ENCODE data around the gene LRRC59.

LRRC59 gene

DNA sequence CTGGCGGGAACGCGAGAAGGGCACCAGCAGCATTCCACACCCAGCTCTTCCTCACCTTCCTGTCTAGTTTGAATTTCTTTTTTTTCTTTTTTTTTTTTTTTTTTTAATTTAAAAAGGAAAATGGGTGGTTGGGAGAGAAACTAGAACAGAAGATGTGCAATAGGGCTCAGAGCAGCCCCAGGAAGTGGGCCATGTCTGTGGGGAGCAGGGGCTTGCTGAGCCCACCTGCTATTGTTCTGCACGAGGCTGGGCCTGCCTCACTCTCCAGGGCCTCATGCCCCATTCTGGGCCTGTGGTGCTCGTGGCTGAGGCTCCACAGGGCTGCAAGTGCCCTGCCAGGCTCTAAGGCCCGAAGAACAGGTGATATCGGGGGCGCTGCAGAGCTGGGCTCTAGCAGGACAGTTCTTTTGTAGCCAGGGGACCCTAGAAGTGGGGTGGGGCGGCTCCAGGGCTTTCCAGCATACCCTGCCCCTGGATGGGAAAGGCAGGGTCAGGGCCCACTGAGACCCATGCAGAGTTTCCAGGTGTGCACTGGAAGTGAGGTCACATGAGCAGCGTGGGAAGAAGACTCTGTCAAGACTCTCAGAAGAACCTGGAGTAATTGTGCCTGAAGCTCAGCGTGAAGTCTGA lies 36.7 kb downstream of the LRRC59 start:
- DNase-seq: no peak

DNA sequence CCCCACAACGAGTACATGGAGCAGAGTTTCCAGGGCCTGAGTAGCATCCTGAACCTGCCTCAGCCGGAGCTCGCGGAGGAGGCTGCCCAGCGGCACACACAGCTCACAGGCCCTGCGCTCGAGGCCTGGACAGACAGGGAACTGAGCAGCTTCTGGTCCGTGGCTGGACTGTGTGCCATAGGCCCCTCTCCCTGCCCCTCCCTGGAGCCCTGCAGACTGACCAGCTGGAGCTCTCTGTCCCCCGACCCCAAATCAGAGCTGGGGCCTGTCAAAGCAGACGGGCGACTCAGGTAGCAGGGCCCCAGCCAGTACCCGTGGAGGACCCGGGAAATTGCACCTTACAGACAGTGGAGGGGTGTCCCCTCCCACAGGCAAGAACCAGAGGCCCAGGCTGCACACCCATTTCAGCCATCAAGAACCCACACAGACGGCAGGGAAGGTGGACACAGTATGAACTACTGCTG lies 37.3 kb downstream of the LRRC59 start:
- DNase-seq: no peak

DNA sequence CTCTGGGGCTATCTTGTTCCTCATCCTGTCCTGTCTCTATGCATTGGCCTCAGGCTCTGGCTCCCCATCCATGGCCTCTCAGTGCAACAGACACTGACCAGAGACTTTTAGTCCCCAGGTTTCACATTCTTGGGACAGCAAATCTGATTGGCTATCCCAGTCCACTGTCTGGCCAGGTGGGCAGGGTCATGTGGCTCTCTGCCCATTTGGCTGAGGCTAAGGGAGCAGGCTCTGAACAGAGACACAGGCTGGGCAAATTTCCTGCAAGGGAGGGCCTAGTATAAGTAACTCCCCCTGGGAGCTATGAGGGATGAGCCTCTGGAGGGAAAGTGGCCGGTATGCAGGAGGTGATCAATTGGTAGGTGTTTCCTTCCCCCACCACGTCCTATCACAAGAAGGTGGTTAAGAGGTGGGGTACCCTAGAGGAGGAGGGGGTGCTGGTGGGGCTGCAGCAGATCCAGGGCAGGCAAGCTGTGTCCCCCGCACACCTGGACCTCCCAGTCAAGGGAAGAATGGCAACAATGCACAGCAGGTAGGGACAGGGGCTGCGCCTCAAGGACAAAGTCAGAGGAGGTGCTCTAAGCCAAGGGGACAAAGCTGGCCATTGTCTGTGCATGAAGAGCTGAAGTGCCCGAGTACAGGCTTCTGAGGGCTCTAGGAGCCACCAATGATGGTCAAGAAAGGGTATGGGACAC lies 38.2 kb downstream of the LRRC59 start:
- no peak for DNase-seq

DNA sequence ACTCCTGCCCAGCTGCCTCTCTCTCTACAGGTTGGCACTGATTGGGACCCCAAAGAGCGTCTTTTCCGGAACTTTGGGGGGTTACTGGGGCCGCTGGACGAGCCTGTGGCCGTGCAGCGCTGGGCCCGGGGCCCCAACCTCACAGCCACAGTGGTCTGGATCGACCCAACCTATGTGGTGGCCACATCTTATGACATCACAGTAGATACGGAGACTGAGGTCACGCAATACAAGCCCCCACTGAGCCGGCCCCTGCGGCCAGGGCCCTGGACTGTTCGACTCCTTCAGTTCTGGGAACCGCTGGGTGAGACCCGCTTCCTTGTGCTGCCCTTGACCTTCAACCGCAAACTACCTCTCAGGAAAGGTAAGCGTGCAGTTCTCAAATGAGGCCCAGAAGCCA lies 39.1 kb downstream of the LRRC59 start:
- DNase-seq: no peak

DNA sequence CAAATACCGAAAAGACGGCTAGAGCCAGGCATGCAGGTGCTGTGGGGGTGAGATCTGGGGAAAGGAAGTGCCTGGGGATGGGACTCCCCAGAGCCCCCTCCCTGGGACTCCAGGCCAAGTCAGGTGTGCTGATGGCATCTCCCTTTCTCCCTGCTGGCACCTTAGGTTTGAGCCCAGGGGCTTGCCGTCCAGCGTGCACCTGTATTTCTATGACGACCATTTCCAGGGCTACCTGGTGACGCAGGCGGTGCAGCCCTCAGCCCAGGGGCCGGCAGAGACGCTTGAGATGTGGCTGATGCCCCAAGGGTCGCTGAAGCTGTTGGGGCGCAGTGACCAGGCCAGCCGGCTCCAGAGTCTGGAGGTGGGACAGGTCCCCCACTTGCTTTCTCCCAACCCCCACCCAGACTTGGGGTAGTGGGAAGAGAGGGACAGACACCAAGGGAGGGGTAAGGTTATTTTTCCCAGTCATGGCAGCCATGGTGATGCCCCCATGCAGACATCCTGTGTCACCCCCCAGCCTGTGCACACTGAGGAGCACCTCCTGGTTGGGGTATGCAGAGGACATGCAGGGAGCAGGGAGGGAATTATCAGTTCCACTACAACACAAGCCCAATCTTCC lies 40.3 kb downstream of the LRRC59 start:
- DNase-seq: no peak

DNA sequence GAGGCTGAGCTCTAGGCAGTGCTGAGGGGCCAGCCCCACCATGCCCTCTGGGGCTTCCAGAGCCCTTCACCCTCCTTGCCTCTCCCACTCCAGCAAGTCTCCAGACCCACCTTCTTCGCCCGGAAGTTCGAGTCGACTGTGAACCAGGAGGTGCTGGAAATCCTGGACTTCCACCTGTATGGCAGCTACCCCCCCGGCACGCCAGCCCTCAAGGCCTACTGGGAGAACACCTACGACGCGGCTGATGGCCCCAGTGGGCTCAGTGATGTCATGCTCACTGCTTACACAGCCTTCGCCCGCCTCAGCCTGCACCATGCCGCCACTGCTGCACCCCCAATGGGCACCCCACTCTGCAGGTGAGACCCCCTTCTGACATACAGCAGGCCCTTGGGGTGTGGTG lies 40.9 kb downstream of the LRRC59 start:
- DNase-seq: no peak

DNA sequence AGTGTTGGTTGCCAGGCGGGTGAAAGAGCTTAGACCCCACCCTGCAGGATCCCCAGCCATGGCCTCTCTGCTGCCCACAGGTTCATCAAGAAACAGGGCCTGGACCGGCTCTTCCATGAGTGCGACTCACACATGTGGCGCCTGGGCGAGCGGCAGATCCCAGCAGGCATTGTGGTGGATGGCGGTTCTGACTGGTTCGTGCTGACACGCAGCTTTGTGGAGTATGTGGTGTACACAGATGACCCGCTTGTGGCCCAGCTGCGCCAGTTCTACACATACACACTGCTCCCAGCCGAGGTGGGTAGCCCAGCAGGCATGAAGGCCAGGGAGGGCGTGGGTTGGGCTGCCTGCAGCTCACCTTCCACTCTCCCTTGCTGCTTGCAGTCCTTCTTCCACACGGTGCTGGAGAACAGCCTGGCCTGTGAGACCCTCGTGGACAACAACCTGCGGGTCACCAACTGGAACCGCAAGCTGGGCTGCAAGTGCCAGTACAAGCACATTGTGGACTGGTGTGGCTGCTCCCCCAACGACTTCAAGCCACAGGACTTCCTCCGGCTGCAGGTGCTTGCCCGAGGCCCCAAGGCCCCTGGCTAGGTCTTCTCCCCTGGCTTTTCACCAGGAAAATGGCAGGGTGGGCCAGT lies 41.5 kb downstream of the LRRC59 start:
- no peak for DNase-seq

DNA sequence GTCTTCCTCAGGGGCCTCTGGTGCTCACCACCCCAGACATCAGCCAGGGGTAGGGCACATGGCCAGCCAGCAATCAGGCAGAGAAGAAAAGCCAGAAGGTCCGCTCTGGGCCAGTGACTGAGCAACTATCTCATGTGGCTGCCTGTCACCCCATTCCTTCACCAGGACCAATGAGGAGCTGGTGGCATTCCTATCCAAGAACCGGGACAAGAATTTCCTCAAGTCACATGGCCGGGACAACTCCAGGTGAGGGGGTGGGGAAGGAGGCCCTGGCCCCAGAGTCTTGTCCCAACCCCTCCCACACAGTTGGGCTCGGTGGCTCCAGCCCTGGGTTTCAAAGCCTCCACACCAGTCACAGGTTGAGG lies 42.0 kb downstream of the LRRC59 start:
- no peak for DNase-seq

DNA sequence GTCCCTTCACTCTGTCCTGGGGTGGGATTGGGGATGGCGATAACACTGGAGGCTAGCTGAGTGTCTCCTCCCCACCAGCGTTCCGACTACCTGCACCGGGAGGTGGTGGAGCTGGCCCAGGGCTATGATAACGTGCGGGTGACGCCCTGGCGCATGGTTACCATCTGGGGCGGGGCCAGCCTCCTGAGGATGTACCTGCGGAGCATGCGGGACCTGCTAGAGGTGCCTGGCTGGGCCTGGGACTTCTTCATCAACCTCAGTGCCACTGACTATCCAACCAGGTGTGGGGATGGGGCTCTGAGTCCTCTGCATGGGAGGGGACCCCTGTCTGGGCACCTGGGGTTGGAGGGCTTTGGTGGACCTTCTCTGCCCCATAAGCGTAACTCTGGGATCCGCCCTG lies 42.5 kb downstream of the LRRC59 start:
- DNase-seq: peak; percentile 1

DNA sequence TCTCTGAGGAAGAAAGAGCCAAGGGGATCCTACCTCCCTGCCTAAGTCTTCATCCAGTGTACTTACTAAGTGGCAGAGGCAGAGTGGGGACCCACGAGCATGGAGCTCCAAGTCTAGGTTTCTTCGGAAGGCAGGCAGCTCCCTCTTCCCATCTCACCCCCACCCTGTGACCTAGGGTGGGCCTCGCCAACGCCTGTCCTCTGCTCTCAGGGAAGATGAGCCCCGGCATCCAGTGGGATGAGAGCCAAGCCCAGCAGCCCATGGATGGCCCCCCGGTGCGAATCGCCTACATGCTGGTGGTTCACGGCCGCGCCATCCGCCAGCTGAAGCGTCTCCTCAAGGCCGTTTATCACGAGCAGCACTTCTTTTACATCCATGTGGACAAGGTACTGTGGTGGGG lies 43.1 kb downstream of the LRRC59 start:
- DNase-seq: no peak

DNA sequence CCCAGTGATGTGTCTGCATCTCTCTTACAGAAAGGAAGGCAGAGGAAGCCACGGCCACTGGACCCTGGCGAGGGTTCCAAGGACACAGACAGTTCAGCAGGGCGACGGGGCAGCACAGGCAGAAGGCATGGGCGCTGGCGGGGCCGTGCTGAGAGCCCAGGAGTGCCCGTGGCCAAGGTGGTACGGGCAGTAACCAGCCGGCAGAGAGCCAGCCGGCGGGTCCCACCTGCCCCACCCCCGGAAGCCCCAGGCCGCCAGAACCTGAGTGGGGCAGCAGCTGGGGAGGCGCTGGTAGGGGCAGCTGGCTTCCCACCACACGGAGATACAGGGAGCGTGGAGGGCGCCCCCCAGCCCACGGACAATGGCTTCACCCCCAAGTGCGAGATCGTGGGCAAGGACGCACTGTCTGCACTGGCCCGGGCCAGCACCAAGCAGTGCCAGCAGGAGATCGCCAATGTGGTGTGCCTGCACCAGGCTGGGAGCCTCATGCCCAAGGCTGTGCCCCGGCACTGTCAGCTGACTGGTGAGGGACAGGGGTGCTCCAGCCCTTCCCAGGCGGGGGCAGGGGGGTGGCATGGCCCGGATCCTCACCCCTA lies 43.6 kb downstream of the LRRC59 start:
- no peak for DNase-seq

DNA sequence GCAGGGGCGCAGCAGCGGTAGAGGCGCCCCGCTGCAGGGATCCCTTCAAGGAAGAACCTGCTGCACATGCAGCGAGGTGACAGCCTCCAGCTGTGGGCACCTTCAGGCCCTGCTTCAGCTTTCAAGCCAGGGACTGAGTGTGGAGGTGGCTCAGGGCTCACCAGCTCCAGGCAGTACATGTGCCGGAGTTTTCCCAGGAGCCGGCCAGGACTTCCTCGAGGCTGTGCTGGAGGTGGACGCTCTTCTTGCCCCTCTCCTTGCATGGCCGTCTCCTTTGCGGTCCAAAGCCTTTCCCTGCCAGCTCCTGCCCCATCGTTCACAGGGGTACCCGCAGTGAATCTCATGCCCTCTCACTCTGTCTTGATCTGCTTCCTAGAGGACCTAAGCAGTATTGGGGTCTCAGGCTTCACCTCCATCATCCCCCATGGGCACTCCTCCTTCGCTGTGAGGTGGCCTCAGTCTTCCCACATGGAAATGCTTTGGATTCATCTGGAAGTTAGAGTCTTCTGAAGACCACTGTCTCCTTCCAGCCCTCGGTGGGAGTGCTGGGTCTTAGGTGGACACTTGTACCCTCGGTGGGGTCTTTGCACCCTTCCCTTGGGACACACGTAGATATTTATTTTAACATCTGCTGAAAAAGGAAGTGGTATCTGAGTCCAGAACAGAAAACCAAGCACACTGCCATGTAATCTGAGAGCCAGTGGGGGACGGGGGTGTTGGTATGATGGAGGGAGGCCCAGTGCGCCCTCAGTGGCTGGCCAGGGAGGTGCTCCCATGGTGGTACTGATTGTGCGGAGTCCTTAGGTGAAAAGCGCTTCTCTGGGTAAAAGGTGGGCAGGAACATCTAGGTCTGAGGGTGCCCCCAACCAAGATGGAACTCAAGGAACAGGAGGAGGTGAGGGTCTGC lies 44.4 kb downstream of the LRRC59 start:
- DNase-seq: no peak

DNA sequence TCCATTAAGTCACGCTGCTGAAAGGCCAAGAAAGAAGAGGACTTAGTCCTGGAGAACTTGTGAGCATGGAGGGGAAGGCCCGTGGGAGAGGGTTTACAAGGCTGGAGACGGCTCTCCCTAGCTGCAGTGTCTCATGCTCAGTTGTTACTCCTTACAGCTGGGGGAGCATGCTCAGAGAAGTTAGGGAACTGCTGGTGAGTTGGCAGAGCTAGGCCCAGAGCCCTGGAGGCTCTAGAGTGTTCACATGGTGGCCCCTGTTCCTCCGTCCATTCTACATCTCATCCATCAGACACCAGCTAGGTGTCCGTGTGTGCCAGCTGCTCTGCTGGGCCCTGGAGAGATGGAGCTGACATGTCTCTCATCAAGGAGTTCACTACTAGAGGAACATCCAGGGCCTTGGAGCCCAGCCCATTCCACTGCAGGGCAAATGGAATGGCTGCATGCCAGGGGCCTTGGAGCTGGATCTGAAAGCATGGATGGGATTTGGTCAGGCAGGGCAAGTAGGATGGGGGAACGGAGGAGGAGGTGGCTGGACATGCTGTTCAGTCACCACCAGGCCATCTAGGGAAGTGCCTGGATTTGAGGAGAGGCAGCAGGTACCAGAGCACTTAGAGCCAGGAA lies 45.1 kb downstream of the LRRC59 start:
- DNase-seq: no peak

DNA sequence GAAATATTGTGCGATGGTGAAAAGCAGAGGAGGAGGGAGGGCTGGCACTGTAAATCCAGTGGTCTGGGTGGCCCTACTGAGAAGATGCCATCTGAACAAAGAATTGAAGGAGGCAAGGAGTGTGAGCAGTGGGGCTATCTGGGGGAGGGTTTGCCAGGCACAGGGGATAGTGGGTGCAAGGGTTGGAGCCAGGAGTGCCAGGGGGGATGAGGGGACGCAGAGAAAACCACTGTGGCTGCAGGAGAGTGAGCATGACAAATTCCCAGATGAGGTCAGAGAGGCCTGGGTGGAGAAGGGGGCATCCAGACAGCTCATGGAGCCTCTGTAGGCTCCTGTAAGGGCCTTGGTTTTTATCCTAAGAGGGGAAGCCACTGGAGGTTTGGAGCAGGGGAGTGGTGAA lies 46.6 kb downstream of the LRRC59 start:
- no peak for DNase-seq

DNA sequence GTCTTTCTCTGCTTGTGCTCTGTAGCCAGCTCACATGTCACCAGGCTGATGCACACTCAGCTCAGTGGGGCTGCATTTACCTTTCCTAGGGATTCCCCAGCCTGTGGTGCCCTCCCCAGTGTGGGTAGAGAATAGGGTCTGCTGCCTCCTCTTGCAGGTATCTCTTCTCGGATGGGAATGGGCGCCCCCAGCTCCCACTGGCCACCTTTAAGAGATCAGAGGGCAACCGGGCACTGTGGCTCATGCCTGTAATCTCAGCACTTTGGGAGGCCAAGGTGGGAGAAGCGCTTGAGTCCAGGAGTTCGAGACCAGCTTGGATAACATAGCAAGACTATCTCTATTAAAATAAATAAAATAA lies 48.1 kb downstream of the LRRC59 start:
- no peak for DNase-seq

DNA sequence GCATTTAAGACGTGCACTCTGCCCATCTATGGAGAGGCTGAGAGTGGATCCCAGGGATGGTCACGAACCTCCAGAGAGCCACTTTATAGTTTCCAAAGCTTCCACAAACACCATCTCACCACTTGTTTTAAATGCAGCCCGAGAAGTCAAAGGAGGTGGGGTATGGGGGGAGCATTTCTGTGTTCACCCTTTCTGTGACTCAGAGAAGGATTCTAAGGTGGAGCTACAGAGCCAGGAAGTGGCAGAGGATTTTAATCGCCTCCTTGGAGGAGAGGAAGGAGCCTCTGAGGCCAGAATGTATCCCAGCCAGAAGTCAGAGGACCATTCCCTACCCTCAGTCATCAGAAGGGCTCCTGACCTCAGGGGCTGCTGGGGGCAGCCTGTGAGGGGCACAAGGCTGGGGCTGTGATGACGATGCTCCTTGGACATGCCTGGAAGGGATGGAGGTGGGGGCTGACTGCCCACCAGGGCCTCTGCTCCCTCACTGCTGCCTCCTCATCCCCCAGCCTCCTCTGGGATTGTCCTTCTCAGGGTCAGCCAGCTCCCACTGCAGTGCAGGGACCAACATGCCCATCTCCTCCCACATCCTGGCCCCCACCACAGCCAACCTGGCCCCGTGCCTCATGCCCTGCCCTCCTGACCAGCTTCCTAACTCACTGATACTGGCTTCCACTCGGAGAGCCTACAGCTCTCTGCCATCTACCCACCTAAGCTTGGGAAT lies 48.6 kb downstream of the LRRC59 start:
- DNase-seq: no peak

DNA sequence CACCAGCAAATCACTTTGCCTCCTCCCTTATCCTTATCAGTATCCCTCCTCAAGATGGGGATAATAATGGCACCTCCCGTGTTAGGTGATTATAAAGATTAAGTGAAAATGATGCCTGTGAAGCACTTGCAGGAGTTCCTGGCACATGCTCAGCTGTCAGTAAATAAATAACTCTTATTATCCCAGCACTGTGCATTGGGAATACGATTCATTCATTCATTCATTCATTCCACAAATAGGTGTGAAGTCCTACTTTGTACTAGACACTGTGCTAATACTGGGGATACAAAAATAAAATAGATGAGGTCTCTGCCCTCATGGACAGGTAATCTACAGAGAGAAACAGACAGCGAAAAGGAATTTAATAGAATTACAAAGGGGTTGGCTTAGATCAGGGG lies 49.4 kb downstream of the LRRC59 start:
- no peak for DNase-seq

DNA sequence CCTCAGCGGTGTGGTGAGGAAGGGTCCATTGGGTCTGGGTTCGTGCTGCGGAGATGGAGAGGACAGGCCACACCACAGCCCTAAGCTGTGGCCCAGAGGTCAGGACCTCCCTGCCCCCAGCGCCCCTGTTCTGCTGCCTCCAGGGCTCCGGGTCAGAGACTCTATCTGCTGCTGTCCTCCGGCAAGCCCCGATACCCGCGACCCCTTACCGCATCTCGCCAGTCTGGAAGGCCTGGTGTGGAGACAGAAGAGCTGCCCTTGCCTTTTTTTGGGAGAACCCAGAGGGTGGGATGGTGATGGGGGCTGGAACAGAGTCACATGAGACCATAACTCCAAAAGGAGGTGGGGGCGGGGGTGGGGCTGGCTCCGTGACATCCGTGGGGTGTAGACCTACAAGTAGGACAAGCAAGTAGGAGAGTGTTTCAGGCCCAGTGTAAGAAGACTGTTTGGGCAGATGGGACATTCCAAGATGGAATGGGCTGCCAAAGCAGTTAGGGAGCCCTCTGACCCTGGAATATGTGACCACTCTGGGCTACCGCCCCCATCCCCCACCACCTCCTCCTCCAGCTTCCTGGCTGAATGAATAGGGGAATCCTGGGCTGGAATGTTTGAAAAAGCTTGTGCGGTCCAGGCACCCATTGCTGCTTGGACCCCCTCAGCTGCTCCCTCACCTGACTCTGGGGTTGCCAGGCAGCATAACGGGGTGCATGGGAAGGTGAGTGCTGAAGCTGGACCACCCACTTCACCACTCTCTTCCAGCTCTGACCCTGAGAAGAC lies 50.0 kb downstream of the LRRC59 start:
- DNase-seq: no peak

DNA sequence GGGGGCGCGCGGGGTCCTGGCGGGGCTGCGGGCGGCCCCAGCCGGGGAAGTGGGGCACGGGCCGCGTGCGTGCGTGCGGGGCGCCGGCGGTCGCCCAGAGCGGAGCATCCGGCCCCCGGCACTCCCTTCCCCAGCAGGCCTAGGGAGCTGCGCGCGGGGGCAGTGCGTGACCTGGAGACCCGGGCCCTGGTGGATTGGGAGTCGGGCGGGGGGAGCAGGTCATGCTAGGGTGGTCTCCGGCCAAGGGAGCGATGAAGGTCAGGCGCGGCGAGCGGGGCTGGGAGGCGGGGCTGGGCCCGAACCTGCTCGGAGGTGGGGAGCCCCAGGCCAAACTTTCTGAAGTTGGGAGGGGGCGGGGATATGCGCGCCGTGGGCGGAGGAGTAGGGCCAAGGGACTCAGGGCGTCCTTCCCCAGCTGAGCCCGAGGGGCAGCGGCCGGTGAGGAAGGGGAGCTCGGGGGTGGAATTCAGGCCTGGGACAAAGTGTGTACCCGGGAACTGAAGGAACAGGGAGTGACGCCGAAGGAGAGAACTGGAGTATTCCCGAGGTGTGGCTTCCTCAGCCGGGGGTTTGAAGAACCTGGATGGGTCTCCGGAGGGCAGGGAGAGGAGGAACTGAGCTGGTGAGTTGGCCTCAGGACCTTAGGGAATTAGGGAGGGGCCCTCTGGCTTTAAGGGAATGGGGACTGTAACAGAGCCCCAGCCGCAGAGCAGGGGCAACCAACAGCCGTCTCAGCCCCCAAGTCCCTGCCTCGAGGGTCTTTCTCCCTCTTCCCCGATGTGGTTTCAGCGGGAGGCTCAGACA lies 50.8 kb downstream of the LRRC59 start:
- peak; percentile 66 for DNase-seq
